Activated T-helper 9 cell treated with anti-CD3 and anti-CD28 coated beads, Interleukin-2, amount 50 U/mL, for 16 hours (primary cell): Measurements from ENCODE around the gene PSKH1.
"Not testable (repeated sequence)": the region's sequence is repeated elsewhere in the genome, so short reads cannot be mapped to it uniquely, and the experiment has no call there.

Experiments
- DNase-seq: peaks from one replicate; pipeline ENCODE4 v3.0.0-alpha.2; 2020; ENCODE audit warnings: low read depth

PSKH1 gene

DNA sequence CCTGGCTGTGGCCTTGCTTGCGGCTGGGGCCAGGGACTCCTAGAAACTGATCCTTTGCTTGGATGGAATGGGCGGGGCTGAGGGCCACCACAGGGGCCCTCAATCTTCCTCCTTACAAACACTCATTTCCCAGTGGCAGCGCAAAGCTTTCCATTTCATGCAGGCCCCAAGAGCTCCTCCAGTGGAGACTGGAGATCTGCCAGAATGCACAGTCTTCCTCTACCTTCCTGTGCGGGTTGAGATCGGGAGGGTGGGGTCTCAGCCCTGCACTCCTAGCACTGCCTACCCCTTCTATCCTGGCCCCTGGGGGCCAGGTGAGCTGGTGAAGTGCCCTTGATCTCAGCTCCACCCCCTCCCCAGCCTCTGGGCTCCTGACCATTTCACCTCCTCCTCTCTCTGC lies 6.7 kb upstream of the PSKH1 start:
- no peak for DNase-seq

DNA sequence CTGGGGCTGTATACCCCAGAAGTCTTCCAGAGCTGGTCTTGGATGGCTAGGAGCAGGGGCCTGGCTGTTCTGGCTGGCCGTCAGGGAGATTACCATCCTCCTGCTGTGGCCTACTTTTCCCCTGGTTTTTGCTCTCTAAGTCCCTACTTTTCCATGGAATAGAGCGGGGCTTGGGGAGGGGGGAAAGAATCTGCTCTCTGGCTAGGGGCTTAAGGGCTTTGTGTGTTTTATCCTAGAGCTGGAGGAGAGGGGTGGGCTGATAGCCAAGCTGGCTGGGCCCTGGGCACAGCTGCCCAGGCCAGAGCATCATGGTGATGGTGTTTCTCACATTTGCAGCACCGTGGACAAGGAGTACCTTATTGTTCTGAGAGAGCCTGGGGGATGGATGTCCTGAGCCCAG lies 4.7 kb upstream of the PSKH1 start:
- DNase-seq = no peak

DNA sequence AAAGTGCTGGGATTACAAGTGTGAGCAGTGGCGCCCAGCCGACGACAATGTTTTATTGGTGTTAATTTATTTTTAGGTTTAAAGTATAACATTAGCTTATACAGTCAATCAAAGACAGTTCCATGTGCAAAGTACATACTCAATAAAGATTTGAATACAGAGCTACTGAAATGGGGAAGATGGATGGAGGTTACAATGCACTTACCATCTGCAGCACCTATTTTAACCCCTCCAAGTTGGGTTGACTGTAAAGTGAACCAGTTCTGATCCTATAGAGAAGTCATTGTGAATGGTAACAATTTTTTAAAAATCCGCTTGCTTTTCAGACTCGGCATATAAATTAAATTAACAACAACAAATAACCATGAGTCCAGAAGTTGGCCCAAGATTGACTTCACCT lies 679 bp upstream of the PSKH1 start:
- DNase-seq = no peak

DNA sequence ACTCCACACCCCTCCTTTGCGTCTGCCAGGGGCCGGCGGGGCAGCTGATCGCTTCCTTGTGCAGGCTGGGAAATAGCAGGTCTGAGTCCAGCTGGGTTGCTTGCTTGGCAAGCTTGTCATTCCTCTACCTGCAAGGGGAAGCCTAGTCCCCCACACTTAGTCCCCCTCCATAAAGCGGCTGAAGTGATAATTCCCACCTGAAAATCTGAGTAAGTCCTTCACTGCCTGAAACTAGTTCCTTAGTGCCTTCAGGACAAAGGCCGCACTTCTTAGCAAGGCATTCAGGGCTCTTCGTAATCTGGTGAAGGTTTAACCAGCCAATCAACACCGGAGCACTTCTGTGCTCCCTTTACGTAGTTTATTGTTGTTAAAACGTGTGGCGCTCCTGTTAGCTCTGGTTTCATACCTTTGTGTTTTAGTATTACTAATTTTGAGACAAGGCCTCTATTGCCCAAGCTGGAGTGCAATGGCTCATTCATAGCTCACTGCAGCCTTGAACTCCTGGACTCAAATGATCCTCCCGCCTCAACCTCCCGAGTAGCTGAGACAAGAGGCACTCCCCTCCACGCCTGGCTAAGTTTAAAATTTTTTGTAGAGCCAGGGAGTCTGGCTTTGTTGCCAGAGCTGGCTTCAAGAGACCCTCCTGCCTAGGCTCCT lies 817 bp downstream of the PSKH1 start:
- DNase-seq = no peak

DNA sequence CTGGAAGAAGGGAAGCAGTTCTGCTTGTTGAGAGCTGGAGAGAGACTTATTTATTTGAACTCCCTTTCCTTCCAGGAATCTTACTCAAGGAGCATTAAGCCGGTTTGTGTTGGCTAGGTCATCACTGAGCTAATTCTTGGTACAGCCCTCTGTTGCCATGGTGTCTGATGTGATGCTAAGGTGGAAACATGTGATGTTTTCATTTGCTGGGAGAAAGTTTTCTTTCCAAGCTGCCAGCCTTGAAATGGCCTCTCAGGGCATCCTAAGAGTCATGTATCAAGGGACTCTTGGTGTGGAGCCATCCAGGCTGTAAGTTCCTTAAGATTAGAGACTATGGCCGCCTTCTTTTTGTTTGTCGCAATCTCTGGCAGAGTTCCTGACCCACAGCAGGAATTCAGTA lies 4.2 kb downstream of the PSKH1 start:
- DNase-seq = no peak

DNA sequence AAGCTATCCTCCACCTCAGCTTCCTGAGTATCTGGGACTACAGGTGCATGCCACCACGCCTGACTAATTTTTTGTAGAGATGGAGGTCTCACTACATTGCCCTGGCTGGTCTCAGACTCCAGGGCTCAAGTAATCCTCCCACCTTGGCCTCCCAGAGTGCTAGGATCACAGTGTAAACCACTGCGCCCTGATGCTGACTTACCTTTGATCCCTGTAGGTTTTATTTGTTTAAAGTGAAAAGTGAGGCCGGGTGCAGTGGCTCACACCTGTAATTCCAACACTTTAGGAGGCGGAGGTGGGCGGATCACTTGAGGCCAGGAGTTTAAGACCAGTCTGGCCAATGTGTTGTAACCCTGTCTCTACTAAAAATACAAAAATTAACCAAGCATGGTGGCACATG lies 8.7 kb downstream of the PSKH1 start:
- no peak for DNase-seq

DNA sequence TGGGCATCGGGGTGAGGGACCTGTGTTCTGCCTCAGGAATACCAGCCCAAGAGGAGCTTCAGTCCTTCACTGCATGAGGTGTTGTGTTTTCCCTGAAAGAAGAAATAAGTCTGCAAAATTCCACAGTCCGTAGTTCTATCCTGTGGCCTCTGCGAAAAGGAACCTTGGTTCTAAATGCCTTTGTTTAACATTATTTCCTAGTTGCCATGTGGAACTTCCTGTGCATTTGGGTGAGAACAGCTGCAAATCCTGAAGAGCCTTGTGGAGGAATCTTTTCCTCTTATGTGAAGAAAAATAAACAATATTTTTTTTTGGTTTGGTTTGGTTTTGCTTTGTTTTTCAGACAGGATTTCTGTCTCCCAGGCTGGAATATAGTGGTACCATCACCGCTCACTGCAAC lies 9.8 kb downstream of the PSKH1 start:
- DNase-seq = no peak

DNA sequence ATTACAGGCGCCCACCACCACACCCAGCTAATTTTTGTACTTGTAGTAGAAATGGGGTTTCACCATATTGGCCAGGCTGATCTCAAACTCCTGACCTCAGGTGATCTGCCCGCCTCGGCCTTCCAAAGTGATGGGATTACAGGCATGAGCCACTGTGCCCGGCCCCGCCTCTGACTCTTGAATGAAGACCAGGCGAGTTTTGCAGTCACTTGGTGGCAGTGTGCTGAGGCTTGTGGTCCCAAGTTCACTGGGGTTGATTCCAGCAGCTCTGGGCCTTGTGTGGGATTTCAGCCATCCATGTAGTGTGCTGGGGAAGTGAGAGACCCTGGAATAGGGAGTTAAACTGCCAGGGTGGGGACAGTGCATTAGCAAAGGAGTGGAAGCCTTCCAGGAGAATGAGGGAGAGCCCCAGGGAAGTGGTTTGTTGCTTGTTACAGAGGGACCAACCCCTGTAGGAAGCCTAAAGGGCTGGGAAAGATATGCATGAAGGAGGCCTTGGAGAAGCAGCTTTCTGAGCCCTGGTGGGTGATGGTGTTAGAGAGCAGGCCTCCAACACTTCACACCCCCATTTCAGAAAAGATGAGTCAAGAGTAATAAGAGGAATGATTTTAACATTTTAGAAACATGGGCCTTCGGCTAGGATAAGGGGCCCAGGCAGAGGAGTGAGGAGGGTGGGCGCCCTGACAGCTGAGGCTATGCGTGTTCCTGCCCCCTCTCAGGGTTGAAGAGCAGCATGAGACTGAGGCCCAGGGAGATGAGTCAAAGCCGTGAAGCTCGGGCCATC lies 14.5 kb downstream of the PSKH1 start:
- no peak for DNase-seq

DNA sequence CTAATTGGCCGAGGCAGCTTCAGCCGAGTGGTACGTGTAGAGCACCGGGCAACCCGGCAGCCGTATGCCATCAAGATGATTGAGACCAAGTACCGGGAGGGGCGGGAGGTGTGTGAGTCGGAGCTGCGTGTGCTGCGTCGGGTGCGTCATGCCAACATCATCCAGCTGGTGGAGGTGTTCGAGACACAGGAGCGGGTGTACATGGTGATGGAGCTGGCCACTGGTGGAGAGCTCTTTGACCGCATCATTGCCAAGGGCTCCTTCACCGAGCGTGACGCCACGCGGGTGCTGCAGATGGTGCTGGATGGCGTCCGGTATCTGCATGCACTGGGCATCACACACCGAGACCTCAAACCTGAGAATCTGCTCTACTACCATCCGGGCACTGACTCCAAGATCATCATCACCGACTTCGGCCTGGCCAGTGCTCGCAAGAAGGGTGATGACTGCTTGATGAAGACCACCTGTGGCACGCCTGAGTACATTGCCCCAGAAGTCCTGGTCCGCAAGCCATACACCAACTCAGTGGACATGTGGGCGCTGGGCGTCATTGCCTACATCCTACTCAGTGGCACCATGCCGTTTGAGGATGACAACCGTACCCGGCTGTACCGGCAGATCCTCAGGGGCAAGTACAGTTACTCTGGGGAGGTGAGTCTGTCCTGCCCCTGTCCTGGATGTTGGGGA lies 16.1 kb downstream of the PSKH1 start:
- no peak for DNase-seq

DNA sequence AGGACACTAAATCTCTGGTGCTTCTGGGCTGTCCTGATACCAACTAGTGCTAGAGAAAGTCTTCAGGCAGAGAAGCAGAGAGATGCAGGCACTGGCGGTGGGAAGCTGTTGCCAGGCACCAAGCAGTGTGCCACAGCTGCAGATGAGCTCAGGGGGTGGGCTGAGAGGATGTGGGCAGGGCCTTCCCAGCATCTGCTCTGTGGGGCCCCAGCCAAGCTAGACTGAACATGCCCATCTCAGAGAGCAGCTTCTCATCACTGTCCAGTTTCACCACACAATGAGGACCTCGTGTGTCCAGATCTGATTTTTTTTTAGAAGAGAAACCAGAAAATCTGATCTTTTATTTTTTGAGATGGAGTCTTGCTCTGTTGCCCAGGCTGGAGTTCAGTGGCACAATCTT lies 17.1 kb downstream of the PSKH1 start:
- DNase-seq = no peak

DNA sequence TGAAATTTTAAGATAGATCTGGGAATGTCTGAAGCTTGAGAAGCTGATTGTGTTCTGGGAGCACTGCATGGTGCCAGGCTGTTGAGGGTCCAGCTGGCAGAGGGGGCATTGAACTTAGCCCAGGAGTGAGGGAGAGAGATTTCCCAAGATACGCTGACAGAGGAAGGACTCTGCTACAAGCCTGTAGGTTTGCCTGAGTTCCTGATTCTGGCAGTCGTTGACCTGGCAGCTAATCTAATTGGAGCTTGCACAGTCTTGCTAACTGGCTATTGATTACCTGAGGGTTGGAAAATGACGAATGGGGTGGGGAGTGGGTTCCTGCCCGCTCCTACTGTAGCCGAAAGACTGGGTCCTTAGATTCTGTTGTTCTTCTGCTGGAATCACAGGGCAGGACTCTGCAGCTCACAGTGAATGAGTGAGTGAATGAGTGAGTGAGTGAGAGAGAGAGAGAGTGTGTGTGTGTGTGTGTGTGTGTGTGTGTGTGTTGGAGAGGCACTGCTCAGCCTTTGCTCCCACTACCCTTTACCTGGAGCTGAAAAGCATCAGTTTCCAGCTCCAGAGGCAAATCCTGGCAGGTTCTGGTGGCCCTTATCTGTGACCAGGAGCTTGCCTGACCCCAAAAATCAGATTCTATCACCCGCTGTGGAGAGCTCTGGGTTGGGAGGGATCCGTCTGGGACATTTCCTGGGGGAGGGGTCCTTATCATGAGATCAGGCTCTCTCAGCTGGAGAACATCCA lies 21.9 kb downstream of the PSKH1 start:
- no peak for DNase-seq

DNA sequence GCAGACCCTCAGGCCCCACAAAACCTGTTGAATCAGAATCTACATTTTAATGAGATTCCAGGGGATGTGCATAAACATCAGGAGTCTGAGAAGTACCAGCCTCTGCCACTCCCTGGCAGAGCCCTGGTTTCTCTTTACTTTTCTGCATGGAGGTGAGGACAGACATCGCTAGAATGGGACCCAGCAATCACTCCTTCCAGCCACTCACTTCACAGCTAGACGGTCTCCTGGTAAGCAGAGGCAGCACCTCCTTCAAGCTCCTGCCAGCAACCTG lies 22.4 kb downstream of the PSKH1 start:
- not testable (repeated sequence) for DNase-seq

DNA sequence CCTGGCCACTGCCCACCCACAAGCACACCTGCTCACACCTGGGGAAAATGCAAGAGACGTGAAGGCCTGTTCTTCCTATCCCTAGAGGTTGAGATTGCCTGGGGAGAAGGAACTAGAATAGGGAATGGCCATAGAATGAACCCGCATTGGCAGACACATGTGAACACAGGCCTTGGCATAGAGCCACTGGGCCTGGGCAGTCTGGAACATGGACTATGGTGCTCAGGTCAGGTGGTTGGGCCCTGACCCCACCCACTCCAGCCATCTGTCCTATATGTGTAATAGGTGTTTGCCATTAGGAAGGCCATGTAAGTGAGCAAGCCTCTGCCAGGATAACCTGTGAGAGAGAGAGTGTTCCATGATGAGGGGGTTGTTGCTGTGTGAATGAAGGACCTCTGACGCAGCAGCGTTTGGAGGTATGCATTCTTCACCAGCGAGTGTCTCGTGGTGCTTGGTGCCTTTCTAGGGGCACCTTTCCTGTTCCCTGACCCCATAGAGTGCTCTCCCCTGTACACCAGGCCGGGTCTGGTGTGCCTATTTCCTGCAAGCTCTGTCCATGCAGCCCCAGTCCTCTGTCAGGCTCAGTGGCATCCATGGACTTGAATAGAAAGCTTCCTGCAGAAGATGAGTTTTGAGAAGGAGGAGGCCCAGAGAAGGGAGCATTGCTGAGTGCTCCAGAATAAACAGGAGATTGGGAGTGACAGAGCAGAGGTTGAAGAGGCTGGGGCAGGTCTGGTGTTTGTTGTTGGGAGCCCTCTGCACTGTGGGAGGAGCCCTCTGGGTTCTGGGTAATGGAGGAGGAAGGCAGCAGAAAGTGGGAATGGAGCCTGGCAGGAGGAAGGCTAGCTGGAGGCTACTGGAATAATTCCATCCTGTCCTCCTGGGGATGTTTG lies 23.0 kb downstream of the PSKH1 start:
- DNase-seq = no peak

DNA sequence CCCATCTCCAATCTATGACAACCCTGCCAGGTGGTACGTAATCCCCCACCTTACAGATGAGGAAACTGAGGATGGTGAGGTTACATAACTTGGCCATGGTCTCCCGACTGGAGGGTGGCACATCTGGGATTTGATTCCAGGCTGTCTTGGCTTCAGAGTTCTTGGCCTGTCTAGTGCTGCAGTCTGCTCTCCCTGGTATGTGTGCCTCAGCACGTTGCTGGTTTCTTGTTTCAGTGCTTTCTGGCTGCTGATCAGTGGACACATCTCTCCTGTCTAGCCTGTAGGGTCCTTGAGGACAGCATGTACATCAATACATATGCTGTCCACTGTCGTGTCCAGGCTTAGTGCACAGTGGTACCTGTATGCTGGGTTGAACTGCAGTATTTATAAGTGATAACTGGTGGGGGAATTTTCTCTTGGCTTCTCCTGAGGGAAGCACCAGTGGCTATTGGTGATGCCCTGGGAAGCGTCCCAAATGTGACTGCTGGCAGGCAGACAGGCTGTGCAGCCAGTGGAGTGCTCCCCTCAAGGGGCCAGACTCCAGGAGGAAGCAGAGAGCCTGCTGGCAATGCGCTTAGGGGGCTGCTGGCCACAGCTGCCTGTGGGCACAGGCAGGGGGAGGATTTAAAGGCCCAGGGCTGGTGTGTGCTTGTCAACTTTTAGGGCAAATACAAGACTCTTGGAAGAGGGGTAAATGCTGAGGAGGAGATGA lies 24.2 kb downstream of the PSKH1 start:
- DNase-seq = no peak

DNA sequence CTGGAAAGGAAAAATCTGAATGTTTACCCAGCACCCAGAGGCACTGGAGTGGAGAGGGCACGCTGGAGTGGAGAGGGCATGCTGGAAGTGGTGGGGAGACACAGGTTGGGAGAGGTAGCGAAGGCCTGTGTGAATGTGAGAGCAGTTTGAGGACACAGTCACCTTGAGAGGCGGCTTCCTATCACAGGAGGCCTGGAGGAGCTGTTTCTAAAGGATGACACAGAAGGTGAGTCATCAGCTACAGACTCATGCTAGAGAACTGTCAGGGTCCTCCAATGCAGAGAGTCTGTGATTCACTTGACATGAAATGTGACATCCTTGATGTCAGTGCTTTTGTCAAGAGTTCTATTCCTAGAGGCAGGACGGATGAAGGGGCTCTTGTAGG lies 24.8 kb downstream of the PSKH1 start:
- DNase-seq = no peak

DNA sequence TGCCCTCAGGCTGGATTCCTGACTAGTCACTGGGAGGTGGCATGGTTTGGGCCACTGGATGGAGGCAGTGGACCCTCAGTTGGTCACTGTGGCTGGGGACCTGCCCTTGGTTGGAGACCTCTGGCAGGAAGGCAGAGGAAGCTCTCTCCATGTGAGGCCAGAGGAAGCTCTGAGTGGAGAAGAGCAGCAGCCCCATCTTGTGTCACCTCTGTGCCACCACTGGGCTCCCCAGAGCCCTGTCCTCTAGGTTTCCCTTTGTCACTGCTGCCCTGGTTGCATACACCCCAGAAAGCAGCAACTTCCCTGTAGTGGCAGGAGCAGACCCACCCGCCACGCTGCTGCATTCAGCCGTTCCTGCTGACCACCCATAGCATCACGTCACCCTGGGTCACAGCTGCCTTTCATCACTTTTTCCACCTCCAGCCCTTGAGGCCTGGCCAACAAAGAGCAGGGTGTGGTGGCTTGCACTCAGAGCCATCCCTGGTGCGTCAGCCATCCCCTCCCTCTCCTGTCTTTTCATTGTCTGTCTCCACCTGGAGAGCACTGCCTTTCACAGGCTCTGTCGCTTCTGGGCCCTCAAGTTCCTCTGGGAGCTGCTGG lies 26.7 kb downstream of the PSKH1 start:
- no peak for DNase-seq

DNA sequence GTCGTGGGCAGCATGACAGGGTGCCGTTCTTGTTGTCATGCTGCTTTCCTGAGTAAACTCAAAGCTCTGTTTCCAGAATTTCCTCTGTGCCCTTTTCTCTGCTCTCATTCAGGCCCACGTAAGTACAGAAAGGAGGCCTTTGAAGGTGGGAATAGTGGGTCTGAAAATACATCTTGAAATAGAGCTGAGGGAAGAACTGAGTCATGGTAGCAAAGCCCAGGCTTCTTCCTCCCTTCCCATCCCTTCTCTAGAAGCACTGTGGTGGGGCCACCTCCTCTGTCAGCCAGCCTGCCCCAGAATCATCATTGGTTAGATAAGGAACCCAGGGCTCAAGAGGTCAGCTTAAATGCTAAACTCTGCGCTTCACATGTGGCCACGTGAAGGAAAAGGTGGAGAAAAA lies 29.2 kb downstream of the PSKH1 start:
- DNase-seq = no peak

DNA sequence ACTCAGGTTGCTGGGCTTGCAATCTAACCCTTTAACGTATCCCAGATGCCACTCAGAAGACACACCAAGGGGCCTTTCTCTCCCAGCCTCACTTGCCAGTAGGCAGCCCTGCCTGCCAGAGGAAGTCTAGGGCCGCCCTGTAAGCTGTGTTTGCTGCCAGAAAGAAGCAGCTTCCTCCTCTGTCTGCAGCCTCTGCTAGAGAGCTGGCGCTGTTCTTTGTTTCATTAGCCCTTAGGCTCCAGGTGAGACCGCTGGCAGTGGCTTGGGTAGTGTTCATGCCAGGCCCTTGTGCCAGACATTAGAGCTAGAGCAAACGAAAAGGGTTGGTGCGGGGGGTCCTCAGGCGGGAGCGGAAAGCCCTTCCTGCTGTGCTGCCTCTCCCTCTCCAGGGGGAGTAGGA lies 29.7 kb downstream of the PSKH1 start:
- DNase-seq = no peak

DNA sequence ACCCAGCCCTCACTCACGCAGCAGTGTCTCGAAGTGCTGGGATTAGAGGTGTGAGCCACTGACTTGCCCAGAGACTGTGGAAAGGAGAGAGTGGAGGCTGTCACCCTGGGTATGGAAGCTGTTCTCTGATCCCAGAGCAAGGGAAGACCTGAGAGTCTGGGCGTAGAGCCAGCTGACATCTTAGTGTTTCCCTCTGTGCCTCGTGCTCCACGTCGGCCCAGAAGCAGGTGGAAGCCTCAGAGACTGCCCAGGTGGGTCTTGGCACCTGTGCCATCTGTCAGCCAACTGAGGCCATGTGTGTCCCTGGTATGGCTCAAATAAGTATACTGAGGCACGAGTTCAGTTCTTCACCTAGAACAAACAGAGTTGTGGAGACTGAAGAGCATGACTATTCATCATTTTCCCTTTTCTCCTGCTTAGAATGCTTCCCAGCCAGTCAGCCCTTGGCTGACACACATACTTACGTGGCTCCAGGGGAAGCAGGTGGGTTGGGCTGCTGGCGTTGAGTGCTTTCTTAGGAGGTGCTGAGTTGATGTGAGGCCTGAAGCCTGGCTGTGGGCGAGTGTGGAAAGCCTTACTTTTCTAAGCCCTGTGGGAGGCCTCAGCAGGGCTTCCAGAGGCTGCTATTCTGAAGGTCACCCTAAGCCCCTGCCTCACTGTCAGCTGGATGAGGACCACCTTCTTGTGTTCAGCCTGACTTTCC lies 30.5 kb downstream of the PSKH1 start:
- DNase-seq = no peak
